Caco-2 (cell line): ENCODE results near the gene CCDC91. TPM values are rescaled to one million over a fixed set of nuclear protein-coding genes. Genes with fewer than 3 reads are reported as not detected.
A peak's percentile ranks its signal among the peaks of the same experiment; 100 is the strongest.

Experiments
- BruUV-seq: library from RNA; stranded (reverse); fragments of 400-500 nt; replicated peaks from 2 replicates; lab custom pipeline; 2021; lab: Mats Ljungman, UMichigan
- CTCF ChIA-PET: fragments of 300-600 bp; sonication (Branson Sonifier 250); formaldehyde crosslinking; loops from one replicate; lab custom pipeline; 2022; ENCODE audit warnings: antibody characterized with exemption; lab: Charles Lee
- POLR2A ChIA-PET: fragments of 300-600 bp; sonication (Branson Sonifier 250); formaldehyde crosslinking; loops from one replicate; lab custom pipeline; 2022; ENCODE audit warnings: antibody characterized with exemption; lab: Charles Lee
- DNase-seq, 2 experiments: peaks; one replicate each; pipeline versions ENCODE4 v3.0.0 to v3.0.0-alpha.2; 2020 to 2022
- H3K27me3 ChIP-seq: replicated peaks from 2 replicates; pipeline ENCODE4 v1.6.0; 2011; ENCODE audit warnings: low read length; ENCODE audit not compliant: control insufficient read depth, insufficient read depth
- H3K36me3 ChIP-seq: 2 replicates; pipeline ENCODE4 v1.5.1; 2011; ENCODE audit warnings: low read length; ENCODE audit not compliant: control insufficient read depth, insufficient read depth
- H3K4me1 ChIP-seq: fragments of 250-450 bp; sonication (Bioruptor Pico); 2 replicates; pipeline ENCODE4 v1.5.1; 2020; ENCODE audit warnings: mild to moderate bottlenecking
- H3K4me3 ChIP-seq: 2 replicates; pipeline ENCODE4 v1.5.1; 2011; ENCODE audit warnings: low read depth, mild to moderate bottlenecking, control low read depth, low read length
- H3K9me3 ChIP-seq: fragments of 250-450 bp; sonication (Bioruptor Pico); 2 replicates; pipeline ENCODE4 v1.5.1; 2020; ENCODE audit warnings: mild to moderate bottlenecking, moderate library complexity
- H3K27ac Mint-ChIP-seq: one replicate; pipeline ENCODE4 v1.8.0; 2022; ENCODE audit warnings: mixed read lengths; ENCODE audit not compliant: unreplicated experiment
- H3K27me3 Mint-ChIP-seq: one replicate; pipeline ENCODE4 v1.8.0; 2022; ENCODE audit warnings: mixed read lengths; ENCODE audit not compliant: insufficient read depth, unreplicated experiment
- H3K36me3 Mint-ChIP-seq: one replicate; pipeline ENCODE4 v1.8.0; 2022; ENCODE audit warnings: mild to moderate bottlenecking, mixed read lengths; ENCODE audit not compliant: insufficient read depth, unreplicated experiment
- H3K4me1 Mint-ChIP-seq: one replicate; pipeline ENCODE4 v1.8.0; 2022; ENCODE audit warnings: low read depth, mixed read lengths; ENCODE audit not compliant: unreplicated experiment
- H3K4me3 Mint-ChIP-seq: one replicate; pipeline ENCODE4 v1.8.0; 2022; ENCODE audit warnings: mild to moderate bottlenecking, moderate library complexity, mixed read lengths; ENCODE audit not compliant: unreplicated experiment
- H3K9me3 Mint-ChIP-seq: one replicate; pipeline ENCODE4 v1.8.0; 2022; ENCODE audit warnings: mixed read lengths; ENCODE audit not compliant: unreplicated experiment
- intact Hi-C: fragments of 100-400 bp; cut with micrococcal nuclease; formaldehyde crosslinking; loops from one replicate; pipeline ENCODE4 v1.10.0; 2022; ENCODE audit not compliant: unreplicated experiment
- total RNA-seq: library from RNA; stranded (reverse); gene quantifications from 2 replicates; pipeline ENCODE4 v1.2.3, GENCODE V29; 2022
- TF ChIP-seq, protein P1 (sequence below), 2 experiments: fragments of 200-600 bp in 1 of 2; IDR thresholded peaks; 1 replicate in 1 of 2; 2 replicates in 1 of 2; pipeline versions ENCODE4 v1.5.1 to v1.8.0; 2011 to 2022; ENCODE audit warnings: antibody characterized with exemption in 1 of 2, control low read depth in 1 of 2, inconsistent platforms in 1 of 2, low read depth in 1 of 2, low read length in 1 of 2, mild to moderate bottlenecking in 1 of 2, moderate library complexity in 1 of 2; ENCODE audit not compliant: insufficient read depth in 1 of 2, severe bottlenecking in 1 of 2, unreplicated experiment in 1 of 2

The CCDC91 gene
- total RNA-seq, 1 experiment from 2014 or later, result 21.6 TPM

GRCh38 chr12:28550757-28551704 lies 360.8 kb downstream of the CCDC91 start:
- Mint-ChIP-seq H3K4me1 (no peaks in the 10 kb centered on the region), H3K36me3 (no peaks in the 10 kb centered on the region), H3K27me3 (no peaks in the 10 kb centered on the region), H3K4me3 (no peak overlapping the region), H3K27ac (no peak overlapping the region), H3K9me3 (no peaks in the 10 kb centered on the region)
- no TSS peak for BruUV-seq
- intact Hi-C loops, result no loop called here
- DNase-seq, result no peak
- Histone ChIP-seq H3K36me3 (no peaks in the 10 kb centered on the region), H3K4me1 (no peaks in the 10 kb centered on the region), H3K4me3 (no peak overlapping the region), H3K27me3 (no peaks in the 10 kb centered on the region), H3K9me3 (no peaks in the 10 kb centered on the region)
- TF ChIP-seq, protein P1, sequence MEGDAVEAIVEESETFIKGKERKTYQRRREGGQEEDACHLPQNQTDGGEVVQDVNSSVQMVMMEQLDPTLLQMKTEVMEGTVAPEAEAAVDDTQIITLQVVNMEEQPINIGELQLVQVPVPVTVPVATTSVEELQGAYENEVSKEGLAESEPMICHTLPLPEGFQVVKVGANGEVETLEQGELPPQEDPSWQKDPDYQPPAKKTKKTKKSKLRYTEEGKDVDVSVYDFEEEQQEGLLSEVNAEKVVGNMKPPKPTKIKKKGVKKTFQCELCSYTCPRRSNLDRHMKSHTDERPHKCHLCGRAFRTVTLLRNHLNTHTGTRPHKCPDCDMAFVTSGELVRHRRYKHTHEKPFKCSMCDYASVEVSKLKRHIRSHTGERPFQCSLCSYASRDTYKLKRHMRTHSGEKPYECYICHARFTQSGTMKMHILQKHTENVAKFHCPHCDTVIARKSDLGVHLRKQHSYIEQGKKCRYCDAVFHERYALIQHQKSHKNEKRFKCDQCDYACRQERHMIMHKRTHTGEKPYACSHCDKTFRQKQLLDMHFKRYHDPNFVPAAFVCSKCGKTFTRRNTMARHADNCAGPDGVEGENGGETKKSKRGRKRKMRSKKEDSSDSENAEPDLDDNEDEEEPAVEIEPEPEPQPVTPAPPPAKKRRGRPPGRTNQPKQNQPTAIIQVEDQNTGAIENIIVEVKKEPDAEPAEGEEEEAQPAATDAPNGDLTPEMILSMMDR (IDR thresholded peaks at IDR 0.05; ENCODE audit: insufficient read depth in 1 of 2, low read depth in 1 of 2, low read length in 1 of 2, severe bottlenecking in 1 of 2, unreplicated experiment in 1 of 2), result no peak
- ChIA-PET CTCF (no interaction called here), POLR2A (no interaction called here)

GRCh38 chr12:28552251-28552970 lies 362.2 kb downstream of the CCDC91 start:
- Mint-ChIP-seq H3K4me1 (no peaks in the 10 kb centered on the region), H3K36me3 (no peaks in the 10 kb centered on the region), H3K9me3 (no peaks in the 10 kb centered on the region), H3K4me3 (no peak overlapping the region), H3K27ac (peak overlapping the region; percentile 10), H3K27me3 (no peaks in the 10 kb centered on the region)
- no TSS peak for BruUV-seq
- no peaks in the 10 kb centered on the region for H3K36me3 ChIP-seq
- TF ChIP-seq, protein P1 (IDR thresholded peaks at IDR 0.05; ENCODE audit: insufficient read depth in 1 of 2, low read depth in 1 of 2, low read length in 1 of 2, severe bottlenecking in 1 of 2, unreplicated experiment in 1 of 2), result no peak
- ChIA-PET POLR2A (no interaction called here), CTCF (no interaction called here)
- no peak for DNase-seq
- H3K27me3 ChIP-seq, result no peaks in the 10 kb centered on the region
- intact Hi-C loops, result no loop called here
- no peak overlapping the region for H3K4me3 ChIP-seq
- H3K4me1 ChIP-seq, result no peaks in the 10 kb centered on the region
- no peaks in the 10 kb centered on the region for H3K9me3 ChIP-seq

DNA sequence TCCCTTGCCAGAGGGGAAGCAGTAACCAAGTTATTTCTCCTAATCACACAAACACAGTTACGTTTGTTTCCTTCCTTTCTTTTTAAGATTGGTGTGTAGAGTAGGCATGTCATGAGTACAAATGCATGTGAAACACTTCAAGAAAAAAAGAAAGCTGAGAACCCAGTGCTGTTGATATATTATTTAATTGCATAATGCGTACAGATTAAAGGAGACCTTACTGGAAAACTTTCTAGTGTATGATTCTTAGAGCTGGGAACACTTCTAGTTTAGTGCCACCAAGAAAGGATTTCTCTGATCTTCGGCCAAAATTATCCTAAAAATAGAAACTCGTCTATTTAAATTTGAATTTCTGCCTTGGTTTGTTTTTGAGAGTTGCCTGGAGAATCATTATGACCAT lies 365.5 kb downstream of the CCDC91 start:
- ChIA-PET CTCF (no interaction called here), POLR2A (no interaction called here)
- TF ChIP-seq, protein P1 (IDR thresholded peaks at IDR 0.05; ENCODE audit: insufficient read depth in 1 of 2, low read depth in 1 of 2, low read length in 1 of 2, severe bottlenecking in 1 of 2, unreplicated experiment in 1 of 2), result no peak
- H3K9me3 Mint-ChIP-seq, result no peaks in the 10 kb centered on the region
- H3K4me1 Mint-ChIP-seq, result no peaks in the 10 kb centered on the region
- DNase-seq, result no peak
- Histone ChIP-seq H3K36me3 (no peaks in the 10 kb centered on the region), H3K9me3 (no peaks in the 10 kb centered on the region), H3K4me1 (no peaks in the 10 kb centered on the region), H3K27me3 (no peaks in the 10 kb centered on the region), H3K4me3 (no peak overlapping the region)
- no peaks in the 10 kb centered on the region for H3K27me3 Mint-ChIP-seq
- intact Hi-C loops, result no loop called here
- BruUV-seq, result no TSS peak
- H3K4me3 Mint-ChIP-seq, result no peak overlapping the region
- no peaks in the 10 kb centered on the region for H3K36me3 Mint-ChIP-seq
- no peak overlapping the region for H3K27ac Mint-ChIP-seq
